Neutrophil (primary cell): ENCODE data around the gene MDH2.
"Not testable (repeated sequence)": the region's sequence is repeated elsewhere in the genome, so short reads cannot be mapped to it uniquely, and the experiment has no call there.

Experiments used
- H3K27ac ChIP-seq: fragments of 200-600 bp; sonication (generic); 2 replicates; pipeline ENCODE4 v1.5.1; 2016; ENCODE audit warnings: mild to moderate bottlenecking, moderate library complexity
- H3K27me3 ChIP-seq: fragments of 200-600 bp; sonication (generic); 2 replicates; pipeline ENCODE4 v1.6.0; 2016; ENCODE audit warnings: mild to moderate bottlenecking
- H3K36me3 ChIP-seq: fragments of 200-600 bp; sonication (generic); 2 replicates; pipeline ENCODE4 v1.5.1; 2017
- H3K4me1 ChIP-seq, 2 experiments: fragments of 200-600 bp in 1 of 2; sonication (generic) in 1 of 2; 1 replicate in 1 of 2; 2 replicates in 1 of 2; pipeline versions ENCODE4 v1.5.1 to v1.6.1; 2013 to 2016; ENCODE audit warnings: low read depth in 1 of 2, low read length in 1 of 2, mild to moderate bottlenecking in 1 of 2, moderate library complexity in 1 of 2; ENCODE audit not compliant: control insufficient read depth in 1 of 2, insufficient read depth in 1 of 2
- H3K4me3 ChIP-seq, 2 experiments: fragments of 200-600 bp in 1 of 2; sonication (generic) in 1 of 2; 1 replicate in 1 of 2; 2 replicates in 1 of 2; pipeline ENCODE4 v1.5.1; 2013 to 2016; ENCODE audit warnings: low read depth in 1 of 2, low read length in 1 of 2, mild to moderate bottlenecking in 1 of 2, moderate library complexity in 1 of 2
- H3K9me3 ChIP-seq: fragments of 200-600 bp; sonication (generic); 2 replicates; pipeline ENCODE4 v1.5.1; 2016
- CTCF ChIP-seq: fragments of 200-600 bp; sonication (generic); IDR thresholded peaks from 2 replicates; pipeline ENCODE4 v1.5.1; 2016; ENCODE audit warnings: antibody characterized with exemption

Gene MDH2

GRCh38 chr7:76076995-76077394 lies 29.1 kb downstream of the MDH2 start:
- Histone ChIP-seq H3K36me3 (no peaks in the 10 kb centered on the region), H3K4me1 (no peaks in the 10 kb centered on the region), H3K27ac (no peak overlapping the region), H3K27me3 (no peaks in the 10 kb centered on the region), H3K4me3 (no peak overlapping the region), H3K9me3 (no peaks in the 10 kb centered on the region)
- no peak for TF ChIP-seq CTCF

GRCh38 chr7:76077435-76077834 lies 29.5 kb downstream of the MDH2 start:
- Histone ChIP-seq H3K27ac (no peak overlapping the region), H3K36me3 (no peaks in the 10 kb centered on the region), H3K27me3 (no peaks in the 10 kb centered on the region), H3K4me1 (no peaks in the 10 kb centered on the region), H3K9me3 (no peaks in the 10 kb centered on the region), H3K4me3 (no peak overlapping the region)
- TF ChIP-seq CTCF = no peak

- no peak for TF ChIP-seq CTCF
- H3K36me3 ChIP-seq = no peaks in the 10 kb centered on the region
- H3K27me3 ChIP-seq = no peaks in the 10 kb centered on the region
- no peak overlapping the region for H3K27ac ChIP-seq
- H3K9me3 ChIP-seq = no peaks in the 10 kb centered on the region
- H3K4me3 ChIP-seq = no peak overlapping the region
- H3K4me1 ChIP-seq = no peaks in the 10 kb centered on the region
Measured at GRCh38 chr7:76080204-76080603, 32.3 kb downstream of the MDH2 start.

DNA sequence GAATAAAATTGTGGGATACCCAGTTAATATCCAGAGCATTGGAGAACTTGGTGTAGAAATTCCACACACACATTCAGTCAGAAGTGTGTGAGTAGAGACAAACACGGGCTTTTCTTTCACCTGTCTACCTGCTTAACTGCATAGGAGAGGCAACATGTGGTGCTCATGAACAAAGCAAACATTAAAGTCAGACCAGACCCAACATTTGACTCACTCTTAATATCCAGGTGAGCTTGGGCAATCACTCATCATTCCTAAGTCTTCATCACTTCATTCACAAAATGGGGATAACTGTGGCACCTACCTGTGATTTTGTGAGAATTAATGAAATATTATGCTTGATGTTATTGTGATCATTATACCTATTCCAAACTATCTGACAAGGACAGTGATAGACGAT lies 36.2 kb downstream of the MDH2 start:
- H3K4me3 ChIP-seq, H3K36me3 ChIP-seq, H3K27ac ChIP-seq, H3K27me3 ChIP-seq, H3K4me1 ChIP-seq, H3K9me3 ChIP-seq: not testable (repeated sequence)

DNA sequence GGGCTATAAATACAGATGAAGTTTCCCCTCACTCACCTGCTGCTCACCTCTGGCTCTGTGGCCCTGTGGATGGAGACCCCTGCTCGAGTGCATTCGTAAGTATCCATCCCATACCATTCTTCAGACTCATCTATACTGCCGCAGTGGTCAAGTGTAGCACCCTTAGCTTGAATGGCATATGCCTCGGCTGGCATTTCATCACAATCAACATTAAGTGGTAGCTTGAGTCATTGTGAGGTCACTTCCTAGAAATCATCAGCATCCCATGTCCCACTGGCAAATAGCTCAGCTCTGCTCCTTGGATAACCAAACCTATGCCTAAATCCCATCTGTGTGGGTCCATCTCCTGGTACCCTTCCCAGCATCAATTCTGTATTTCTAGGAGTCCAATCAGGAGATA lies 38.2 kb downstream of the MDH2 start:
- H3K27me3 ChIP-seq = no peaks in the 10 kb centered on the region
- no peak for TF ChIP-seq CTCF
- H3K27ac ChIP-seq = no peak overlapping the region
- no peaks in the 10 kb centered on the region for H3K4me1 ChIP-seq
- no peaks in the 10 kb centered on the region for H3K9me3 ChIP-seq
- H3K4me3 ChIP-seq = no peak overlapping the region
- no peaks in the 10 kb centered on the region for H3K36me3 ChIP-seq

- H3K27ac ChIP-seq, H3K4me3 ChIP-seq, H3K4me1 ChIP-seq, H3K9me3 ChIP-seq, H3K36me3 ChIP-seq, H3K27me3 ChIP-seq: not testable (repeated sequence)
Measured at GRCh38 chr7:76087362-76087791, 39.5 kb downstream of the MDH2 start.

GRCh38 chr7:76089865-76090475 lies 42.1 kb downstream of the MDH2 start:
- no peaks in the 10 kb centered on the region for H3K27me3 ChIP-seq
- TF ChIP-seq CTCF = no peak
- H3K36me3 ChIP-seq = no peaks in the 10 kb centered on the region
- no peak overlapping the region for H3K4me3 ChIP-seq
- no peaks in the 10 kb centered on the region for H3K9me3 ChIP-seq
- H3K27ac ChIP-seq = no peak overlapping the region
- no peaks in the 10 kb centered on the region for H3K4me1 ChIP-seq
